Amniotic stem cell (primary cell): ENCODE data around the gene GPR157.
A peak's percentile ranks its signal among the peaks of the same experiment; 100 is the strongest.
"Not testable (repeated sequence)": the region's sequence is repeated elsewhere in the genome, so short reads cannot be mapped to it uniquely, and the experiment has no call there.

Experiments used
- DNase-seq: peaks from one replicate; lab custom pipeline; 2025; lab: John Stamatoyannopoulos, UW

The GPR157 gene

GRCh38 chr1:9128520-9129265 is at the start of gene GPR157:
TSS of gene GPR157 (minus strand) at chr1:9129102. CDS start at chr1:9129027, 75 bp downstream.
- DNase-seq: peak; percentile 30

- no peak for DNase-seq
These were observed 45.9 kb upstream of the GPR157 start for GRCh38 chr1:9174762-9175161.

- no peak for DNase-seq
These were observed 45.3 kb upstream of the GPR157 start for GRCh38 chr1:9174243-9174642.

GRCh38 chr1:9169601-9170137 is 40.8 kb upstream of the GPR157 start:
- DNase-seq: no peak

GRCh38 chr1:9167638-9168037 is 38.7 kb upstream of the GPR157 start:
- no peak for DNase-seq

GRCh38 chr1:9166289-9167235 is 37.7 kb upstream of the GPR157 start:
- no peak for DNase-seq

GRCh38 chr1:9165396-9165795 is 36.5 kb upstream of the GPR157 start:
- DNase-seq: no peak

- no peak for DNase-seq
These were observed 36.0 kb upstream of the GPR157 start for GRCh38 chr1:9164919-9165318.

GRCh38 chr1:9164532-9164900 is 35.6 kb upstream of the GPR157 start:
- DNase-seq: no peak

- DNase-seq: no peak
These were observed 33.1 kb upstream of the GPR157 start for GRCh38 chr1:9161963-9162362.

- DNase-seq: no peak
These were observed 32.4 kb upstream of the GPR157 start for GRCh38 chr1:9161342-9161741.

GRCh38 chr1:9160079-9160717 is 31.3 kb upstream of the GPR157 start:
- no peak for DNase-seq

GRCh38 chr1:9155879-9156278 is 27.0 kb upstream of the GPR157 start:
- DNase-seq: no peak

- DNase-seq: not testable (repeated sequence)
These were observed 26.5 kb upstream of the GPR157 start for GRCh38 chr1:9155405-9155804.

- no peak for DNase-seq
These were observed 24.2 kb upstream of the GPR157 start for GRCh38 chr1:9153152-9153551.

- DNase-seq: no peak
These were observed 23.6 kb upstream of the GPR157 start for GRCh38 chr1:9152535-9152934.

- DNase-seq: no peak
These were observed 22.5 kb upstream of the GPR157 start for GRCh38 chr1:9151328-9151860.

GRCh38 chr1:9150582-9151327 is 21.9 kb upstream of the GPR157 start:
- no peak for DNase-seq

GRCh38 chr1:9149837-9150581 is 21.1 kb upstream of the GPR157 start:
- DNase-seq: no peak

- no peak for DNase-seq
These were observed 20.2 kb upstream of the GPR157 start for GRCh38 chr1:9149151-9149550.

- no peak for DNase-seq
These were observed 17.3 kb upstream of the GPR157 start for GRCh38 chr1:9146156-9146555.
